Right cardiac atrium (tissue), 5 donors: ENCODE results near the gene VWA7. TPM values are rescaled to one million over a fixed set of nuclear protein-coding genes. Genes with fewer than 3 reads are reported as not detected.

Experiments used
- ATAC-seq, 2 donors: fragments of 200-7000 bp; cut with Tn5 transposase; one replicate each; pipeline versions ENCODE4 v1.8.0 to v1.9.1; 2020; ENCODE audit warnings: moderate library complexity in 2 of 2, mild to moderate bottlenecking in 1 of 2
- DNase-seq, 3 donors: peaks; one replicate each; pipeline ENCODE4 v3.0.0-alpha.2; 2020
- H3K27ac ChIP-seq: one replicate; pipeline ENCODE4 v1.5.1; 2013; ENCODE audit warnings: mild to moderate bottlenecking, low read length, control low read depth, moderate library complexity
- H3K27me3 ChIP-seq: one replicate; pipeline ENCODE4 v1.6.1; 2013; ENCODE audit not compliant: control insufficient read depth, insufficient read depth
- H3K4me1 ChIP-seq: one replicate; pipeline ENCODE4 v1.6.1; 2013; ENCODE audit warnings: low read length; ENCODE audit not compliant: control insufficient read depth, insufficient read depth
- H3K4me3 ChIP-seq: one replicate; pipeline ENCODE4 v1.5.1; 2013; ENCODE audit warnings: low read length, control low read depth
- H3K9me3 ChIP-seq: one replicate; pipeline ENCODE4 v1.6.1; 2013; ENCODE audit warnings: low read length; ENCODE audit not compliant: control insufficient read depth
- WGBS: extraction: QIAGEN DNeasy Blood & Tissue Kit; methylation state at CpG from one replicate; pipeline ENCODE4 v1.1.7; 2013; 5-methylcytosine and 5-hydroxymethylcytosine counted together
- intact Hi-C, 4 donors: fragments of 100-400 bp; cut with DNase I; formaldehyde crosslinking; loops; one replicate each; pipeline versions ENCODE4 v1.11.0 to v1.14.0; 2022 to 2023
- polyA plus RNA-seq: library from polyadenylated mRNA; stranded (reverse); fragments of 200-250 nt; gene quantifications from one replicate; pipeline ENCODE4 v1.2.3, GENCODE V29; 2013
- total RNA-seq, 4 donors: library from RNA; stranded (reverse); fragmentation: NEBNext Ultra II Directional; extraction: Animal tissue kit (Norgen Biotek cat#: 25700); gene quantifications; one replicate each; pipeline ENCODE4 v1.2.1, GENCODE V29; 2021
- donor health status: healthy with polysubstance abuse.
- donor health status: DM: no; HTN: yes; CAD: no.
- donor health status: DM: no; HTN: no; CAD: no.
- donor health status: DM: no; HTN: yes; CAD: no; lungs with severe emphysema.
- donor health status: DM: yes; HTN: yes; CAD: no.

The VWA7 gene
- total and polyA plus RNA-seq, 5 donors: 3.2 to 12.8 (median 7.0) TPM

- DNase-seq: peak in 1 of 3 donors; percentile 35
- WGBS: 43% methylated on average over 14 of the region's 14 CpGs
- intact Hi-C loops: no loop called here
- Histone ChIP-seq H3K4me1 (peaks cover 6% of the 10 kb centered on the region), H3K9me3 (no peaks in the 10 kb centered on the region), H3K27ac (no peak overlapping the region), H3K4me3 (no peak overlapping the region), H3K27me3 (no peaks in the 10 kb centered on the region)
- no peak for ATAC-seq
These were observed 591 bp downstream of the VWA7 start for GRCh38 chr6:31776485-31776988.

- Histone ChIP-seq H3K27me3 (no peaks in the 10 kb centered on the region), H3K4me1 (peaks cover 6% of the 10 kb centered on the region), H3K4me3 (no peak overlapping the region), H3K9me3 (no peaks in the 10 kb centered on the region), H3K27ac (no peak overlapping the region)
- peak in 1 of 3 donors; percentile 30 for DNase-seq
- no peak for ATAC-seq
- 90% methylated on average over 32 of the region's 32 CpGs for WGBS
- intact Hi-C loops: no loop called here
These were observed 1.3 kb downstream of the VWA7 start for GRCh38 chr6:31775633-31776484.

GRCh38 chr6:31775184-31775583, 1.9 kb downstream of the VWA7 start:
- ATAC-seq: no peak
- Histone ChIP-seq H3K9me3 (no peaks in the 10 kb centered on the region), H3K4me1 (peaks cover 6% of the 10 kb centered on the region), H3K4me3 (no peak overlapping the region), H3K27ac (no peak overlapping the region), H3K27me3 (no peaks in the 10 kb centered on the region)
- DNase-seq: peak in 1 of 3 donors; percentile 13
- intact Hi-C loops: no loop called here
- 87% methylated on average over 4 of the region's 4 CpGs for WGBS

- Histone ChIP-seq H3K4me3 (no peak overlapping the region), H3K27me3 (no peaks in the 10 kb centered on the region), H3K27ac (no peak overlapping the region), H3K4me1 (peaks cover 2% of the 10 kb centered on the region), H3K9me3 (no peaks in the 10 kb centered on the region)
- DNase-seq: no peak
- intact Hi-C loops: loop anchor here in 1 of 4 donors (5.0 kb wide), 1 partner anchor 35 kb away; the partner anchor contains the start of gene CLIC1
- WGBS: 63% methylated on average over 4 of the region's 4 CpGs
- no peak for ATAC-seq
These were observed 5.2 kb downstream of the VWA7 start for GRCh38 chr6:31771992-31772358.

GRCh38 chr6:31770860-31771259, 6.3 kb downstream of the VWA7 start:
- no peak for DNase-seq
- Histone ChIP-seq H3K4me1 (no peaks in the 10 kb centered on the region), H3K9me3 (no peaks in the 10 kb centered on the region), H3K4me3 (no peak overlapping the region), H3K27me3 (no peaks in the 10 kb centered on the region), H3K27ac (no peak overlapping the region)
- intact Hi-C loops: loop anchor here in 1 of 4 donors (5.0 kb wide), 1 partner anchor 34 kb away; the partner anchor contains the start of gene CLIC1
- 91% methylated on average over 2 of the region's 2 CpGs for WGBS
- ATAC-seq: no peak

GRCh38 chr6:31769684-31770371, 7.3 kb downstream of the VWA7 start:
- Histone ChIP-seq H3K27me3 (no peaks in the 10 kb centered on the region), H3K27ac (no peak overlapping the region), H3K4me1 (no peaks in the 10 kb centered on the region), H3K4me3 (no peak overlapping the region), H3K9me3 (no peaks in the 10 kb centered on the region)
- DNase-seq (peak; percentile 57 to 86 (median 85)), ATAC-seq (peak; percentile 14 to 66)
- intact Hi-C loops: loop anchor here in 1 of 4 donors (5.0 kb wide), 1 partner anchor 33 kb away; the partner anchor contains the start of gene CLIC1
- 61% methylated on average over 12 of the region's 12 CpGs for WGBS

- intact Hi-C loops: no loop called here
- no peak overlapping the region for H3K27ac ChIP-seq
- ATAC-seq (no peak), DNase-seq (no peak)
- H3K27me3 ChIP-seq: no peaks in the 10 kb centered on the region
- H3K9me3 ChIP-seq: no peaks in the 10 kb centered on the region
- WGBS: 84% methylated on average over 18 of the region's 18 CpGs
- H3K4me3 ChIP-seq: no peak overlapping the region
- no peaks in the 10 kb centered on the region for H3K4me1 ChIP-seq
These were observed 8.5 kb downstream of the VWA7 start for GRCh38 chr6:31768363-31769257.

- 82% methylated on average over 6 of the region's 6 CpGs for WGBS
- Histone ChIP-seq H3K4me1 (no peaks in the 10 kb centered on the region), H3K27ac (no peak overlapping the region), H3K9me3 (no peaks in the 10 kb centered on the region), H3K4me3 (no peak overlapping the region), H3K27me3 (no peaks in the 10 kb centered on the region)
- no peak for ATAC-seq
- intact Hi-C loops: no loop called here
- DNase-seq: no peak
These were observed 10.0 kb downstream of the VWA7 start for GRCh38 chr6:31767096-31767645.

- WGBS: 42% methylated on average over 42 of the region's 42 CpGs
- H3K4me3 ChIP-seq: no peak overlapping the region
- no peaks in the 10 kb centered on the region for H3K27me3 ChIP-seq
- DNase-seq: peak in 1 of 3 donors; percentile 72
- no peak overlapping the region for H3K27ac ChIP-seq
- H3K9me3 ChIP-seq: no peaks in the 10 kb centered on the region
- intact Hi-C loops: no loop called here
- peak; percentile 43 to 70 for ATAC-seq
- no peaks in the 10 kb centered on the region for H3K4me1 ChIP-seq
These were observed 11.0 kb downstream of the VWA7 start for GRCh38 chr6:31765910-31766794.

GRCh38 chr6:31765559-31765909, 11.6 kb downstream of the VWA7 start:
- Histone ChIP-seq H3K4me1 (no peaks in the 10 kb centered on the region), H3K4me3 (no peak overlapping the region), H3K27ac (no peak overlapping the region), H3K9me3 (no peaks in the 10 kb centered on the region), H3K27me3 (no peaks in the 10 kb centered on the region)
- DNase-seq (no peak), ATAC-seq (no peak)
- WGBS: 88% methylated on average over 9 of the region's 9 CpGs
- intact Hi-C loops: no loop called here
